Measurements from ENCODE around the gene CDC42EP5. TPM values are rescaled to one million over a fixed set of nuclear protein-coding genes. Genes with fewer than 3 reads are reported as not detected.
"Not testable (repeated sequence)": the region's sequence is repeated elsewhere in the genome, so short reads cannot be mapped to it uniquely, and the experiment has no call there.

CDC42EP5 gene
- total and polyA plus RNA-seq, 7 donors: 1.1 to 7.4 (median 5.0) TPM

- ATAC-seq (peak; percentile 97 to 98 (median 98)), DNase-seq (peak; percentile 98 to 99)
- TF ChIP-seq, protein P1, sequence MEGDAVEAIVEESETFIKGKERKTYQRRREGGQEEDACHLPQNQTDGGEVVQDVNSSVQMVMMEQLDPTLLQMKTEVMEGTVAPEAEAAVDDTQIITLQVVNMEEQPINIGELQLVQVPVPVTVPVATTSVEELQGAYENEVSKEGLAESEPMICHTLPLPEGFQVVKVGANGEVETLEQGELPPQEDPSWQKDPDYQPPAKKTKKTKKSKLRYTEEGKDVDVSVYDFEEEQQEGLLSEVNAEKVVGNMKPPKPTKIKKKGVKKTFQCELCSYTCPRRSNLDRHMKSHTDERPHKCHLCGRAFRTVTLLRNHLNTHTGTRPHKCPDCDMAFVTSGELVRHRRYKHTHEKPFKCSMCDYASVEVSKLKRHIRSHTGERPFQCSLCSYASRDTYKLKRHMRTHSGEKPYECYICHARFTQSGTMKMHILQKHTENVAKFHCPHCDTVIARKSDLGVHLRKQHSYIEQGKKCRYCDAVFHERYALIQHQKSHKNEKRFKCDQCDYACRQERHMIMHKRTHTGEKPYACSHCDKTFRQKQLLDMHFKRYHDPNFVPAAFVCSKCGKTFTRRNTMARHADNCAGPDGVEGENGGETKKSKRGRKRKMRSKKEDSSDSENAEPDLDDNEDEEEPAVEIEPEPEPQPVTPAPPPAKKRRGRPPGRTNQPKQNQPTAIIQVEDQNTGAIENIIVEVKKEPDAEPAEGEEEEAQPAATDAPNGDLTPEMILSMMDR (IDR thresholded peaks at IDR 0.05): no peak
- Histone ChIP-seq H3K27me3 (ENCODE audit: insufficient read depth in 3 of 3, low read length in 2 of 3) (no peaks in the 10 kb centered on the region), H3K9me3 (no peaks in the 10 kb centered on the region), H3K36me3 (ENCODE audit: insufficient read depth in 1 of 2, low read depth in 1 of 2) (peaks cover 8 to 58% of the 10 kb centered on the region in 2 donors), H3K27ac (peak within 1 kb of the TSS; percentile 94), H3K4me3 (peak within 1 kb of the TSS; percentile 80), H3K4me1 (peaks cover 25% of the 10 kb centered on the region)
- 0 to 1% (median 0%) methylated on average over 78 to 96 of the region's 96 CpGs for WGBS, 3 donors
- intact Hi-C loops (cut with DNase I): loop anchor here in 1 of 2 donors (1.0 kb wide), 1 partner anchor 14 kb away; the partner anchor contains the start of gene LENG9
These were observed 24.1 kb downstream of the CDC42EP5 start, which contains the start of gene LENG8 for GRCh38 chr19:54448774-54449700. Gene LENG8 (plus strand): TSS chr19:54449199. CDS start chr19:54451345, 2,146 bp downstream.

DNA sequence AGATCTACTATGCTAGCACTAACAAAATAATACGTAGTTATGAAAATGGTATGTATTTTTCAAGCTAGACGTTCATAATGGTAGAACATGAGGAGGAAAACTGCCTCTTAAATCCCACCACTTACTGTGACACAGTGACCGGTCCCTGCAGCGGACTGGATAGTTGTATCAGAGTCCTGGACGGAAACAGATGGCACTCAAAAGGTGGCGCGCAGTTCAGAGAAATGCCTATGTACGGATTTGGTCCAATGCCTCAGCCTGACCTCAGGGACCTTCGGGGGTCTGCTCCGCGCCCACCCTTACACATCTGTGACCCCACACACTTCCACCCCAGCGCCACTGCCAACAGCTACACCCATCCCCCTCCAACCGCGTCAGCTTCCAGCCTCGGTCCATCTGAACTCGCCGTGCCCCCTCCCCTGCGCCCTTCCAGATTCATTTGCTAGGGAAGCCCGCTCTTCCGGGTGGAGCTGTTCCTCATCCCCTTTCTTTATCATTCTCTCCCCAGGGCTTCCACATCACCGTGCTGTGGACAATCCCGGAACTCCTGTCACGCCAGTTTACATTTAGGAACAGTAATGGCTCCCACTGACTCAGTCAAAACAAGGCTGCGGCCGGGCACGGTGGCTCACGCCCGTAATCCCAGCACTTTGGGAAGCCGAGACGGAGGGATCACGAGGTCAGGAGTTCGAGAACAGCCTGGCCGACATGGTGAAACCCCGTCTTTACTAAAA is 24.9 kb downstream of the CDC42EP5 start:
- DNase-seq (peak; percentile 57 to 79), ATAC-seq (peak; percentile 36 to 62 (median 49))
- H3K4me1 ChIP-seq: peaks cover 25% of the 10 kb centered on the region
- WGBS, 3 donors: 0 to 2% (median 1%) methylated on average over 34 of the region's 34 CpGs
- H3K4me3 ChIP-seq: peak overlapping the region; percentile 80
- H3K27ac ChIP-seq: peak overlapping the region; percentile 94
- peaks cover 5 to 51% of the 10 kb centered on the region in 2 donors for H3K36me3 ChIP-seq (ENCODE audit: insufficient read depth in 1 of 2, low read depth in 1 of 2)
- TF ChIP-seq, protein P1 (IDR thresholded peaks at IDR 0.05): no peak
- H3K9me3 ChIP-seq: no peaks in the 10 kb centered on the region
- no peaks in the 10 kb centered on the region for H3K27me3 ChIP-seq (ENCODE audit: insufficient read depth in 3 of 3, low read length in 2 of 3)
- intact Hi-C loops (cut with DNase I): no loop called here

DNA sequence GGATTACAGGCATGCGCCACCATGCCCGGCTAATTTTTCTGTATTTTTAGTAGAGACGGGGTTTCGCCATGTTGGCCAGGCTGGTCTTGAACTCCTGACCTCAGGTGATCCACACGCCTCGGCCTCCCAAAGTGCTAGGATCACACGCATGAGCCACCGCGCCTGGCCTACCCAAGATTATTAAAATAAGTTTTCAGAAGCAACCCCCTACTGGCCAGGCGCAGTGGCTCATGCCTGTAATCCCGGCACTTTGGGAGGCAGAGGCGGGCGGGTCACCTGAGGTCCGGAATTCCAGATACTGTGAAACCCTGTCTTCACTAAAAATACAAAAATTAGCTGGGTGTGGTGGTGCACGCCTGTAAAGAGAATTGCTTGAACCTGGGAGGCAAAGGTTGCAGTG is 26.7 kb downstream of the CDC42EP5 start:
- H3K4me3 ChIP-seq; ATAC-seq; intact Hi-C loops (cut with DNase I); H3K27ac ChIP-seq; DNase-seq; H3K27me3 ChIP-seq (ENCODE audit: insufficient read depth in 3 of 3, low read length in 2 of 3); H3K9me3 ChIP-seq: not testable (repeated sequence)
- Histone ChIP-seq H3K4me1 (peaks cover 19% of the 10 kb centered on the region), H3K36me3 (ENCODE audit: insufficient read depth in 1 of 2, low read depth in 1 of 2) (peaks cover 0 to 43% of the 10 kb centered on the region in 2 donors)
- WGBS, 3 donors: 86 to 92% (median 89%) methylated on average over 15 of the region's 15 CpGs

GRCh38 chr19:54444737-54445136 is 28.4 kb downstream of the CDC42EP5 start:
- Histone ChIP-seq H3K27ac (no peak overlapping the region), H3K27me3 (ENCODE audit: insufficient read depth in 3 of 3, low read length in 2 of 3) (no peaks in the 10 kb centered on the region), H3K4me1 (peaks cover 5% of the 10 kb centered on the region), H3K9me3 (no peaks in the 10 kb centered on the region), H3K4me3 (no peak overlapping the region), H3K36me3 (ENCODE audit: insufficient read depth in 1 of 2, low read depth in 1 of 2) (peaks cover 0 to 42% of the 10 kb centered on the region in 2 donors)
- WGBS, 3 donors: 84 to 93% (median 88%) methylated on average over 7 of the region's 7 CpGs
- TF ChIP-seq, protein P1 (IDR thresholded peaks at IDR 0.05): no peak
- DNase-seq: no peak
- ATAC-seq: no peak
- intact Hi-C loops (cut with DNase I): no loop called here

- TF ChIP-seq, protein P1 (IDR thresholded peaks at IDR 0.05): no peak
- Histone ChIP-seq H3K4me1 (no peaks in the 10 kb centered on the region), H3K9me3 (no peaks in the 10 kb centered on the region), H3K36me3 (ENCODE audit: insufficient read depth in 1 of 2, low read depth in 1 of 2) (peaks cover 0 to 37% of the 10 kb centered on the region in 2 donors), H3K27me3 (ENCODE audit: insufficient read depth in 3 of 3, low read length in 2 of 3) (no peaks in the 10 kb centered on the region), H3K4me3 (no peak overlapping the region), H3K27ac (no peak overlapping the region)
- DNase-seq: no peak
- ATAC-seq: no peak
- intact Hi-C loops (cut with DNase I): no loop called here
- WGBS, 3 donors: 91 to 94% (median 92%) methylated on average over 5 of the region's 5 CpGs
These were observed 32.5 kb downstream of the CDC42EP5 start for GRCh38 chr19:54440641-54441040.
